ENCODE results near the gene LRRC66.

DNA sequence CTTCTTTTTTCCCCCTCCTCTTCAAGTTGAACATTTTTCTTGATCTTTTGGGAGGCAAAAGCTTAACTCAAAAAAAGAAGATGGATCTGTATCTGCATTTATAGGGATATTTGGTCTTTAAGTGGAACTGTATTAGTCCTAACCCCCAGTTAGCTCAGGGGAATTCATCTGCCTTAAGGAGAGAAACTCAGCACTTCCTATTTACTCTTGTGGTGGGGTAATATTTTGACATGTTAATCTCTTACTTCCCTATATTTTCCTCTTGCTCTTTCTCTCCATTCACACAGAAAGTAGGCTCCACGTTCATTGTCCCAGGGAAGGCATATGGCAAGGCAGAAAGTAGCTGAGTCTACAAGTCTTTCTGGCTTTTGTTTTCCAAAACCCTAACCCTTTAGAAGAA, 5.3 kb downstream of the LRRC66 start:
- TF ChIP-seq, protein P1, sequence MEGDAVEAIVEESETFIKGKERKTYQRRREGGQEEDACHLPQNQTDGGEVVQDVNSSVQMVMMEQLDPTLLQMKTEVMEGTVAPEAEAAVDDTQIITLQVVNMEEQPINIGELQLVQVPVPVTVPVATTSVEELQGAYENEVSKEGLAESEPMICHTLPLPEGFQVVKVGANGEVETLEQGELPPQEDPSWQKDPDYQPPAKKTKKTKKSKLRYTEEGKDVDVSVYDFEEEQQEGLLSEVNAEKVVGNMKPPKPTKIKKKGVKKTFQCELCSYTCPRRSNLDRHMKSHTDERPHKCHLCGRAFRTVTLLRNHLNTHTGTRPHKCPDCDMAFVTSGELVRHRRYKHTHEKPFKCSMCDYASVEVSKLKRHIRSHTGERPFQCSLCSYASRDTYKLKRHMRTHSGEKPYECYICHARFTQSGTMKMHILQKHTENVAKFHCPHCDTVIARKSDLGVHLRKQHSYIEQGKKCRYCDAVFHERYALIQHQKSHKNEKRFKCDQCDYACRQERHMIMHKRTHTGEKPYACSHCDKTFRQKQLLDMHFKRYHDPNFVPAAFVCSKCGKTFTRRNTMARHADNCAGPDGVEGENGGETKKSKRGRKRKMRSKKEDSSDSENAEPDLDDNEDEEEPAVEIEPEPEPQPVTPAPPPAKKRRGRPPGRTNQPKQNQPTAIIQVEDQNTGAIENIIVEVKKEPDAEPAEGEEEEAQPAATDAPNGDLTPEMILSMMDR (conservative IDR thresholded peaks at IDR 0.05) = no peak
- no peak for TF ChIP-seq EZH2 (IDR thresholded peaks at IDR 0.05; ENCODE audit: low read depth)

All from PC-9 (cell line).